ENCODE data around the gene PTPRM.
"Not testable (repeated sequence)": the region's sequence is repeated elsewhere in the genome, so short reads cannot be mapped to it uniquely, and the experiment has no call there.

Gene PTPRM

DNA sequence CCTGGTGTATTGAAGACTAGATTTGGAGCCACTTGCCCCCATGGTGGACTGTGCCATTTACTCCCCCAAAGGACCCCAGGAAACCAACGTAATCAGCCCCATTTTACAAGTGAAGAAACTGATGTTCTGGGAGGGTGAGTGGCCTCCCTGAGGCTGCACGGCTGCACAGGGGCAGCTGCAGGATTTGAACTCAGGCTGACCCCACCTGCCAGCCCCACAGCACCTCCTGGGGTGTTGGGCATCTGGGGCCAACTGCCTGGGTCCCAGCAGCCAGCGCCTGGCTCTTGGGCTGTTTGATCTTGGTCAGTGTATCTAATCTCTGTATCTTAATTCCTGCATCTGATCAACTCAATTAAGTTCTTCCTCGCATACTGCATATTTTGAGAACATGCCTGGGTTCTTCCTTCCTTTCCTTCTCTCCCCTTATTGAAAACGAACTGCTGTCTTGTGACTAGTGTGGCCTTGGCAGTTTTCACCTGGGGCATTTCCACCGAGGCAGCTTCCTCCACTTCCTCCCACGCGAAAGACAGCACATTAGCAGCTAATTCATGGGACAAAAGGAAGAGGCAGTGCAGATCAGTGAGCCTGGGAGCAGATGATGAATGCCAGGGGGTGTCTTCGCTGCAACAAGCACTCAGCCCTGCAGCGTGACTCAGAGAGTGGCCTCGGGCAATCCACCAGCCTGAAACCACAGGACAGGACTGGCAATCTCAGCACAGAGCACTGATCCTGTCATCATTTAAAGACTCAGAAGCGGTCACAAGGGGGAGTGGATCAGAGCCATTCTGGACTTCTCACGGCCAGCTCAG, 858.0 kb downstream of the PTPRM start:
- DNase-seq = no peak

DNA sequence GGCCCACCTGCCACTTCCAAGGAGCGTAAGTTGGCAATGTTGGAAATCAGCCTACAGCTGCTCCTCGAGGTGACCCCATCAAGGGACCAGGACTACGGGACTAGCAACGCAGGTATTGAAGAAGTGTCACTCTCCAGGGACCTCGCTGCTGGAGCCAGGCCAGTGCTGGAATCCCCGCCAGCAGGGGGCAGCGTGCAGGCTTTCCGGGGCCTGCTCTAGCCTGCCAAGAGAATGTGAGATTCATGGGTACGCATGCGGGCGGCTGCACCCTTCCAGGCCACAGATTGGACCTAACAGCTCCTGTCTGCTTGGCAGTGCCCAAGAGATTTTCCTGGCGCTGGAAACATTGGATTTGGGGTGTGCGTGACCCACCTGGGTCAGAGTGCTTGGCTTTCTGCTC, 859.3 kb downstream of the PTPRM start:
- no peak for DNase-seq

DNA sequence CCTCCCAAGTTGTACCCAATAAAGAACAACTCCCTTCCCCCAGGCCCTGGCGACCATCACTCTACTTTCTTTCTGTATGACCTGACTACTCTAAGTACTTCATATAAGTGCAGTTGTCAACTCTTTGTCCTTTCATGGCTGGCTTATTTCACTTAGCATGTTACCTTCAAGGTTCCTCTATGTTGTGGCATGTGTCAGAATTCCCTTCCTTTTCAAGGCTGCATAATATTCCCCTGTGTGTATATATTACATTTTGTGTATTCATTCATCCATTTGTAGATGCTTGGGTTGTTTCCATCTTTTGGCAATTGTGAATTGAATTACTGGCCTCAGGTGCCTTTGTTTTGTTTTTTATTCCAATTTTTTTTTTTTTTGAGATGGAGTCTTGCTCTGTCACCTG, 860.2 kb downstream of the PTPRM start:
- DNase-seq = no peak

DNA sequence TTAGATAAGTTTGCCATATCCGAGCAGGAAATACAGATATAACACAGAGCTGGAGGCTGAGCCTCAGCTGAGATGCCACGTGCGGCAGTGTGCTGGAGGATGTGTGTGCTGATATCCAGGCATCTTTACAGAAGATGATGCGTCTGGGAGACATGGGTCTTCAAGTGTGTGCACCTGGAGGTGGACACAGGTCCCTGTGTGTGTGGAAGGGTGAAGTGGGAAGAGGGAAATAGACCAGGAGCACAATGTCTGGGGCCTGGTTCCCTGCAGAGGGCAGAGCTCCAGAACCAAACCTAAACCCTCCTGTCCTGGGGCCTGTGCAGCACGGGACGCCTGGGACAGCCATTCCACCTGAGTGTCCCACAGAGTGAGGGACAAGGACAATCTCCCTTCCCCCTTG, 861.8 kb downstream of the PTPRM start:
- DNase-seq = no peak

DNA sequence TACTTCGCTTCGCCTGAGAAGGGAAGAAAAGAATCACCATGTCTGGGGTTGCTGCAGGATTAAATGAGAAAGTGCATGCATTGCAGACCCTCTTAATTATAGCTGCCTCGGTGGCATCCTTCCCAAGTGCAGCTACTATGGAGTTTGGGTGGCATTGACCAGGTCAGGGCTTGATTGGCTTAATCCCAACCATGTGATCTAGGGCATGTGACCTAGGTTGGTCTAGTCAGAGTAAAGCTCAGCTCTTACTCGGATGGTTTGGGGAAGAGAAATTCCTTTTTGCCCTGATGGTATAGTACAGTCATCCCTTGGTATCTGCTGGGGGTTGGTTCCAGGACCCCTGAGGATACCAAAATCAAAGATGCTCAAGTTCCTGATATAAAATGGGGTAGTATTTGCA, 863.9 kb downstream of the PTPRM start:
- DNase-seq = no peak

DNA sequence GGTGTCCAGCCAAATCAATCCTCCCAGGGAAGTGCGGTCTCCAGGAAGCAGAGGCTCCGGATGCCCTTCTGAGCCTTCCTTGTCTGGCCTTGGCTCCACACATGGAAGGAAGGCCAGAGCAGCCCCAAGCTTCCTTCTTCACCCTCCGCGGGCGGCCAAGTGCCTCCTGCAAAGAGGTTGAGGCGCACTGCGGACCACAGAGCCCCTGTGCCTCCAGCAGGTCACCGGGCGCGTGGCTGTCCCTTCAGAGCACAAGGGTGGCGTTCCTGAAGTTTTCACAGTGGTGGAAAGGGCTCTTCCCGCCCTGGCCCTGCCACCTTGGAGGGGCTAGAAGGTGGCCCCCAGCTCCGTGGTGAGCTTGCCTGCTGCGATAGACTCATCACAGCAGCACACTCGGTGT, 866.2 kb downstream of the PTPRM start:
- DNase-seq = no peak

DNA sequence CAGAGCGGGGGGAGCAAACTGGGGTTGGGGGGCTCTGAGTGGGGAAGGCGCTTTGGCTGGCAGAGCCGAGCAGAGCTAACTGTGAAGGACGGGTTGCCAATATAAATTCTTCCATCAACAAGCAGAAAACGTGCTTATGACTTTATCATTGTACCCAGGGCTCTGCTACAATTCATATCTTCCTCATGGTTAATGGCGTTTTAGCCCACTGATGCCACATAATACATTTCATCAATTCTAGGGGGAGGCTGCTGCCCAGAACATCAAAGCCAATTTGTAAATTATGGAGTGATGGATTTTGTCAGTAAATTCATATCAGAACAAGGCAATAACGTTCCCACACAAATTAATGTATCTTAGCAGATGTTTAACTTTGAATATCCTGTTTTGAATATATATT, 866.7 kb downstream of the PTPRM start:
- DNase-seq = no peak

DNA sequence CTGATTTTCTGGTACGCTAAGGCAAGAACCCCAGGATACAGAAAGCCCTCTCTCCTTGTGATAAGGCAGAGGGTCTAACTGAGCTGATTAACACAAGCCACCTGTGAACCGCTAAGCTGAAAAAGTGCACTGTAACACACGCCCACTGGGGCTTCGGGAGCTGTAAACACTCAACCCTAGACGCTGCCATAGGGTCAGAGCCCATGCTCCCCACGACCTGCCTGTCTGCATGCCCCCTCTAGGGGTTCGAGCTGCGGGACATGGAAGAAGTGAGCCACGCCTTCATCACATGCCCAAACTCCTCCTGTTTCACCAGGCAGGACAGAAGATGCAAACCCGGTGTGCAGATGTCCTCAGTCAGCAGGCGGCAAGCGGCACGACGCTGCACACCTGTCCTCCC, 868.3 kb downstream of the PTPRM start:
- no peak for DNase-seq

DNA sequence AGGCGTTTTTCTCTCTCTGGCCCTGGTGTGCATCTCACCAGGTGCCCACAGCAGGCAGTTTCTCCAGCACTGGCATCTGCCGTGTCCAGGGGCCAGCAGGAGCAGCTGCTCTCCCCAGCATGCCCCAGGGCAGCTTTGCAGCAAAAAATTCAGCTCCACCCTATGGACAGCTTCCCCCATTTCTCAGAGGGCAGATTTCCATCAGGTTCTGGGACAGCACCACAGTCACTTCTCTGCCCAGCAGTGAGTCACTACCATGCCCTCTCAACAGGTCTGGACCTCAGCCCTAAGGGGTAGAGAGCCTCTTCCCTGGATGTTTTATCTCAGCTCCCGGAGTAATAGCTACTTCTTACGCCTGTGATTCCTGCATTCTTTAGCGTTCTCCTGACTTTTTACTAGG, 871.9 kb downstream of the PTPRM start:
- DNase-seq = no peak

DNA sequence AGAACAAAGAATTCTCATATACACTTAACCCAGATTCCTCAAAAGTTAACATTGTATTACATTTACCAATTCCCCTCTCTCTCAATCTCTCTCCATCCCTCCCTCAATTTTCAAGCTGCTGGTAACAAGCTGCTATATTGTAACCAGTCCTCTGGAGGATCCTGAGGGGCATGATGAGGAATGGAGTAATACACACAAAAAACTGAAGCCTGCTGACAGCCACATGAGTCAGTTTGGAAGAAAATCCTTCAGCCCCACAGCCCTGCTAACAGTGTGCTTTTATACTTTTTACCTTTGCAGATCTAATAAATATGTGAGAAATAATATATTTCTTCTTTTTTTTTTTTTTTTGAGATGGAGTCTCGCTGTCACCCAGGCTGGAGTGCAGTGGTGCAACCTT, 876.4 kb downstream of the PTPRM start:
- DNase-seq = no peak

DNA sequence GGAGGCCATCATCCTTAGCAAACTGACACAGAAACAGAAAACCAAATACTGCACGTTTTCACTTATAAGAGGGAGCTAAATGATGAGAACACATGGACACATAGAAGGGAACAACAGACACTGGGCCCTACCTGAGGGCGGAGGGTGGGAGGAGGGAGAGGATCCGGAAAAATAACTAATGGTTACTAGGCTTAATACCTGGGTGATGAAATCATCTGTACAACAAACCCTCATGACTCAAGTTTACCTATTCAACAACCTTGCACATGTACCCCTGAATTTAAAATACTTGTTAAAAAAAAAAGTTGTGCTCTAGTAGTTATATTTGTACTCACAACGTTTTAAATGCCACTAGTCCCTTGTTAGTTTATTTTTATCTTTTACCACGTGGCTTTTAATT, 879.8 kb downstream of the PTPRM start:
- DNase-seq = not testable (repeated sequence)

DNA sequence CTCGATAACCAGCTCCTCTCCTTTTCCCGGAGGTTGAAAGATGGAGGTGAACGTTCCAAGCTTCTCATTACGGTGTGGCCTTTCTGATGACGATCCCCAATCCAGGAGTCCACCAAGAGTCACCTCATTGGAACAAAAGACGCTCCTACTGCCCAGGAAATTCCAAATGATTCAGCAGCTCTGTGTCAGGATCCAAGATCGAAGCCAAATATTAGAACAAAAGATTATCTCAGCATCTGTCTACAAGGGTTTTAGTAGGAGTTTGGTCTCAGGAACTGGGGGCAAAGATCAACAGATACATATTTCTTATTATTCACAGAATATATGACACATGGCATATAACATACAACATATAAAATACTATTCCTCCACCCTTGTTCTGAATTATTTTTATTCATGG, 881.0 kb downstream of the PTPRM start:
- no peak for DNase-seq

DNA sequence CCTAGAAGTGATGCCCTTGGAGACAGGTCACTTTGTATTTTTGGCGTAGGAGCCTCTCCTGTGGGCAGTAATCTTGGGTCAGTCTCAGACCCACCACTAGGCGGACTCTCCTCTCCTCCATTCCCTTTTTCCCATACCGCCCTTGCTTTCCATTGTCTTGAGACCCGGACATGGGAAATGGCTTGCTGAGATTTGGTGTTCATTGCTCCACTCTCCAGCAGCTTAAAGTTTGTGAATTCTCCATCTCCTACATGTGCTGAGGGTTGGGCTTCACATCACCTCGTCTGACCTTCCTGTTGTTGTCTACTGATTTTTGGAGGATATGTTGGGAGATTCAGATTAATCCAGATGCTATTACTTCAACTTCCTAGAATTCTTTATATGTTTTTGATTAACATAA, 882.9 kb downstream of the PTPRM start:
- DNase-seq = no peak

DNA sequence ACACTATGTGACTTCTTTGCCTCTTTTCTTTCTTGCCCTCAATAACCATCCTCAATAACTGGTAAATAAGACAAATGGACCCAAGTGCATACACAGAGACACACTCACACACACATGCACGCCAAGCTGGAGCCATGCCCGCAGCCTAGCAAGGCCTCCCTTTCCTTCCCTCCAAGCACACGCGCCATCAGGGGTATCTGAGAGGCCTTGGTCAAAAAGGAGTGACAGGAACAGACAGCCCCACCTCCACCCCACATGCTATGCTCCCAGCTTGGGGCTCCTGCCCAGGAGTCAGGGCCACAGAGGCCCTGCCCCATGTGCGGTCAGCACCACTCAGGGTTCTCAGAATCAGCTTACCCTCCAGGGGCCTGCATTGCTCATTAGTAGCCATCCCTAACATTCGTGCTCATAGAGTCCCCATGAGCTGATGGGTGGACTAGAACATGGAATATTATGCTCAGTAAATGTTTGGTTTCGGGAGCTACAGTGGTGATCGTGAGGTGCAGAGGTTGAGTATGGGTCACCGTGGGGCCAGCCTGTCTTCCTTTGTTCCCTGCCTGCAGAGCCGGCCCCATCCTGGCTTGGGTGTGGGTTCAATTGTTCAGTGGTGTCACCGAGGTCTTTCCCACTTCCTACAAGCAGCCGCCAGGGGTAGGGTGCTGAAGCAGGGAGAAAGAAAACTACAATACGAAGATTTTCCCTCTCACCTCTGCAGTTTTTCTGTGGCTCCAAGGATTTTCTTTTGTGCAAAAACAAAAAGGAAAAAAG, 884.0 kb downstream of the PTPRM start:
- no peak for DNase-seq

DNA sequence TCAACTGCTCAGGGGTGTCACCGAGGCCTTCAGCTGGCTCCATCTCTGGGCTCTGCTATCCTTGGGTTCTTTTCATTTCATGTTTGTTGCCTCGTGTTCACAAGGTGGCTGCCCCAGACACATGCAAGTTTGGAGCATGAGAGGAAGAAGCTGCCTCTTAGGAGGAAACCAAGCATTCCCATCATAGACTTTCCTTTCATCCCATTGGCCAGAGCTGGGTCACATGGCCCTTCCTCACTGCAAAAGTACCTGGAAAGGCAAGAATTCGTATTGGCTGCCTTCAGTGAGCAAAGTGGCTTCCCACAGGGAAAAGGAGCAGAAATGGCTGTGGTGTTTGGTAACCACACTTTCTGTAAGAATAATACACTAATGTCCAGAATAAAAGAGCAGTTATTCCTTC, 886.4 kb downstream of the PTPRM start:
- no peak for DNase-seq

DNA sequence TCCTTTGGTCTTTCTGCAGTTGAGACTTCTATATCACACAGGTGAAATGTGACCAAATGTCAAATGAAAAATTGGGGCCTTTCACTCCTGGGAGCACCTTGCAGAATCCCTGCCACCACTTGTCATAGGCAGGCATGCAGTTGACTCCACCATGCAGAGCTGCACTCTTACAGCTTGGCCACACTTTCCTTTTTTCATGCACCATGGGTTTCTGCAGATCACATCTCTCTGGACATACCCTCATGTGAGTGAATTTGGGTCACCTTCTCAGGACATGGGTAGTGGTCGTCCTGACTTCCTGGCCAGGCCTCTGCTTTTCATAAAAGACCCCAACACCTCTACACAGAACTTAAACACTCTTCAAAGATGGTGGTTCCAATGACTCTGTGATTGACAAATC, 887.0 kb downstream of the PTPRM start:
- no peak for DNase-seq

DNA sequence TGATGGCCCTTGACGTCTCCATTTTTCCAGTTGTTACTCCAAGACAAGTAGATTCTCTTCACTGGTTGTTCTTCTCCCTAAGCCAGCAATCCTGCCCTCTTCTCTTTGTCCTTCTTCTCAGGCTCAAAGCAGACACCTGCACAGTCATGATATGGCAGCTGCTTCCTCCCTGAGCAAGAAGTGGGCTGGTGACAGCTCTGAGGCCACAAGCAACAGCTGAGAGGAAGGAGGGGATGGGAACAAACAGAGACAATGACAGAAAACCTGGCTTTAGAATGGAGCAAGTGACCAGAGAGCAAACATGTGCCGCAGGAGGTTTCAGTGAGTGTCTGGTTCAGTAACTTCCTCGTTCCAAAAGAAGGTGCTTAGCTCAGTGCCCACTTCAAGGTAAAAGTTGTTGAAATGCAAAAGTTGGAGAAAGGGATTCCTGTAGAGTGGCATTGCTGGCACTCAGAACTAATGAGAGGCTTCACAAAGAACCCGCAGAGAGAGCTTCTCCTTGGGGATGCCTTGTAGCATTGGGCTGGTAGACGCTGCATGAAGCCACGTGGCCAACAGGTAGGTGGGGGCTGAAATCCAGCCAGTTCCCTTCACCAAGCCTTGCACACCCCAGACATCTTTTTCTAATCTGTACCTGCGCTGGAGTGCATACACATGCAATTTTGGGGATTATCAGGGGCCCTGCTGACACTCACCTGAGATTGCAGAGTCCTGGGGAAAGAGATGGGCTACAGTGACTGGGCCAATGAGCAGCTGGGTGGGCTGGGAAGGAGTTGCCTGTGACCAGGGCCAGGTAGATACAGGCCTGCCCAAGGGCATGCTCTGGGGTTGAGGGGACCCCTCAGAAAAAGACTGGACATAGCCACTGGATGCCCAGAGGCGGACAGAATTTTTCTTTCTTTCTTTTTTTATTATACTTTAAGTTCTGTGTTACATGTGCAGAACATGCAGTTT, 888.8 kb downstream of the PTPRM start:
- no peak for DNase-seq
